ENCODE results near the gene YWHAG. TPM values are rescaled to one million over a fixed set of nuclear protein-coding genes. Genes with fewer than 3 reads are reported as not detected.

The YWHAG gene
- total and polyA plus RNA-seq, 2 experiments from 2014 or later = 82.2 to 179 TPM

DNA sequence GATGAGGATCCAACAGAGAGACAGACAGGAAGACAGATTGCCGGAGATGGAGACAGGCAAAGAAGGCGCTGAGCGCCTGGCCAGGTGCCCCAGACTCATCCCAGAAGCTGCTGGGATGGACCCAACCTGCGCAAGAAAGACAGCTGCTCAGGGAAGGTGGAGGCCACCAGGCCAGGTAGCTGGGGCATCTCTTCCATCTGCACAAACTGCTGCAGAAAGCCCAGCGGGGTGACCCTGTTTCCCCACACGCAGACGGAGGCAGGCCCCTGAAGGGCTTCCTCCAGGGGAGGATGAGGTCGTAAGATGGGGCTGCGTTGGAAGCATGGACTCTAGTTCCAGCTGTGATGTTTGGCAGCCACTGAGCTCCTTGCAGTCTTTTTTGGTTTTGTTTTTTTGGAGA lies 16.5 kb upstream of the YWHAG start (continued):
- TF ChIP-seq, protein P1, sequence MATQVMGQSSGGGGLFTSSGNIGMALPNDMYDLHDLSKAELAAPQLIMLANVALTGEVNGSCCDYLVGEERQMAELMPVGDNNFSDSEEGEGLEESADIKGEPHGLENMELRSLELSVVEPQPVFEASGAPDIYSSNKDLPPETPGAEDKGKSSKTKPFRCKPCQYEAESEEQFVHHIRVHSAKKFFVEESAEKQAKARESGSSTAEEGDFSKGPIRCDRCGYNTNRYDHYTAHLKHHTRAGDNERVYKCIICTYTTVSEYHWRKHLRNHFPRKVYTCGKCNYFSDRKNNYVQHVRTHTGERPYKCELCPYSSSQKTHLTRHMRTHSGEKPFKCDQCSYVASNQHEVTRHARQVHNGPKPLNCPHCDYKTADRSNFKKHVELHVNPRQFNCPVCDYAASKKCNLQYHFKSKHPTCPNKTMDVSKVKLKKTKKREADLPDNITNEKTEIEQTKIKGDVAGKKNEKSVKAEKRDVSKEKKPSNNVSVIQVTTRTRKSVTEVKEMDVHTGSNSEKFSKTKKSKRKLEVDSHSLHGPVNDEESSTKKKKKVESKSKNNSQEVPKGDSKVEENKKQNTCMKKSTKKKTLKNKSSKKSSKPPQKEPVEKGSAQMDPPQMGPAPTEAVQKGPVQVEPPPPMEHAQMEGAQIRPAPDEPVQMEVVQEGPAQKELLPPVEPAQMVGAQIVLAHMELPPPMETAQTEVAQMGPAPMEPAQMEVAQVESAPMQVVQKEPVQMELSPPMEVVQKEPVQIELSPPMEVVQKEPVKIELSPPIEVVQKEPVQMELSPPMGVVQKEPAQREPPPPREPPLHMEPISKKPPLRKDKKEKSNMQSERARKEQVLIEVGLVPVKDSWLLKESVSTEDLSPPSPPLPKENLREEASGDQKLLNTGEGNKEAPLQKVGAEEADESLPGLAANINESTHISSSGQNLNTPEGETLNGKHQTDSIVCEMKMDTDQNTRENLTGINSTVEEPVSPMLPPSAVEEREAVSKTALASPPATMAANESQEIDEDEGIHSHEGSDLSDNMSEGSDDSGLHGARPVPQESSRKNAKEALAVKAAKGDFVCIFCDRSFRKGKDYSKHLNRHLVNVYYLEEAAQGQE (IDR thresholded peaks at IDR 0.05; ENCODE audit: unreplicated experiment) = no peak
- TF ChIP-seq, protein P2, sequence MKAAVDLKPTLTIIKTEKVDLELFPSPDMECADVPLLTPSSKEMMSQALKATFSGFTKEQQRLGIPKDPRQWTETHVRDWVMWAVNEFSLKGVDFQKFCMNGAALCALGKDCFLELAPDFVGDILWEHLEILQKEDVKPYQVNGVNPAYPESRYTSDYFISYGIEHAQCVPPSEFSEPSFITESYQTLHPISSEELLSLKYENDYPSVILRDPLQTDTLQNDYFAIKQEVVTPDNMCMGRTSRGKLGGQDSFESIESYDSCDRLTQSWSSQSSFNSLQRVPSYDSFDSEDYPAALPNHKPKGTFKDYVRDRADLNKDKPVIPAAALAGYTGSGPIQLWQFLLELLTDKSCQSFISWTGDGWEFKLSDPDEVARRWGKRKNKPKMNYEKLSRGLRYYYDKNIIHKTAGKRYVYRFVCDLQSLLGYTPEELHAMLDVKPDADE (IDR thresholded peaks at IDR 0.05) = no peak

DNA sequence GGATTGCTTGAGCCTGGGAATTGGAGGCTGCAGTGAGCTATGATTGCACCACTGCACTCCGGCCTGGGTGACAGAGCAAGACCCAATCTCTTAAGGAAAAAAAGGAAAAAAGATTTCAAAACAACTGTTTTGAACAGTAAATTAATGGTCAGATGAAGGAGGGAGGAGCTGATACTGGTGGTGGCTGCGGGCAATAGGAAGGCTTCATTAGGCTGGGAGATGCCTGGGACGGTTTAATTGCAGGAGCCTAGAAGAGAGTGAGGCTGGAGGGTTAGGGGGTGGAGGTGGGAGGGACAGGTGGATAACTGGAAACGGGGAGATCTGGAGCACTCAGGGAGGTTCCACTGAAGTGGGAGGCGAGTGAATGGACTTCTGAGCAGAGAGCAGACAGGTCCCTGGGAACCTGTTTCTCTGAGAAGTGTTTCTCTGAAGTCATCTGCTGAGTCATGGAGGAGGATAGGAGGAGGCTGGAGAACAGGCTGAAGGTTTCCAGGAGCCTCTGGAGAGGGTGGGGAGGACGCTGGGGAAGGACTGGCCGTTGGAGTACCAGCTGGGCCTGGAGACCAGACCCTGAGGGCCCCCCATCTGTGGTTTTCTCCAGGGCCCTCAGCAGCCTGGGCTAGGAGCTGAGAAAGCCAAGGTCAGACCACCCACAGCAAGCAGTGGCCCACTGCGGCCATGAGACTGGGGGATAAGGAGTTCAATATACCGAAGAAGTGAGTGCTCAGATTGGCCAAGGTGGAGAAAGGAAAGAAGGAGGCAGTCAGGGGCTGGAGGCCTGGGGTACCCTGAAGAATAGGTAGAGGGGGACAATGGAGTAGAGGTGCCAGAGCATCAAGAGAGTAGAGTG lies 14.4 kb upstream of the YWHAG start:
- Mint-ChIP-seq H3K4me1 (peaks cover 10% of the 10 kb centered on the region; the same call in 2 of the 3 replicates), H3K27me3 (ENCODE audit: insufficient read depth, low read depth, poor library complexity) (peaks cover 16% of the 10 kb centered on the region), H3K27ac (peak overlapping the region; percentile 51; the same call in 1 of the 2 replicates), H3K9me3 (no peaks in the 10 kb centered on the region), H3K4me3 (no peak overlapping the region), H3K36me3 (ENCODE audit: low read depth) (no peaks in the 10 kb centered on the region; the same call in 2 of the 3 replicates)
- Histone ChIP-seq H3K9me2 (ENCODE audit: insufficient read depth) (no peaks in the 10 kb centered on the region), H3K36me3 (ENCODE audit: insufficient read depth) (no peaks in the 10 kb centered on the region), H3F3A (replicated peaks; ENCODE audit: low read depth) (no peaks in the 10 kb centered on the region), H2AFZ (no peak overlapping the region; the same call in 1 of the 2 replicates), H3K4me2 (no peak overlapping the region), H3K27ac (ENCODE audit: low read depth) (no peak overlapping the region), H3K79me2 (replicated peaks; ENCODE audit: insufficient read depth) (no peaks in the 10 kb centered on the region), H3K27me3 (ENCODE audit: insufficient read depth) (no peaks in the 10 kb centered on the region), H3K4me3 (no peak overlapping the region), H3K4me1 (ENCODE audit: insufficient read depth) (no peaks in the 10 kb centered on the region), H4K20me1 (replicated peaks; ENCODE audit: insufficient read depth) (no peaks in the 10 kb centered on the region)
- no peak for TF ChIP-seq EZH2 (IDR thresholded peaks at IDR 0.05; ENCODE audit: low read depth, unreplicated experiment)
- TF ChIP-seq STAT1 (IDR thresholded peaks at IDR 0.05; ENCODE audit: unreplicated experiment) = no peak
- TF ChIP-seq, protein P1 (IDR thresholded peaks at IDR 0.05; ENCODE audit: unreplicated experiment) = no peak
- DNase-seq (ENCODE audit: low spot score) = no peak
- no peak for ATAC-seq
